GM12891 (cell line): Measurements from ENCODE around the gene ZC3H14.

Source experiments
- PAX5 ChIP-seq: IDR thresholded peaks from 2 replicates; pipeline ENCODE4 v1.6.1; 2011; ENCODE audit warnings: low read length, moderate library complexity, mild to moderate bottlenecking; ENCODE audit not compliant: insufficient read depth, severe bottlenecking
- POLR2A ChIP-seq: IDR thresholded peaks from 2 replicates; pipeline ENCODE4 v1.6.1; 2011; ENCODE audit warnings: low read depth, low read length, control low read depth
- POLR2AphosphoS5 ChIP-seq: IDR thresholded peaks from 2 replicates; pipeline ENCODE4 v1.6.1; 2011; ENCODE audit warnings: low read depth, low read length, control low read depth
- POU2F2 ChIP-seq: IDR thresholded peaks from 2 replicates; pipeline ENCODE4 v1.6.1; 2011; ENCODE audit warnings: low read depth, mild to moderate bottlenecking, control low read depth, low read length, moderate library complexity
- SPI1 ChIP-seq: IDR thresholded peaks from 2 replicates; pipeline ENCODE4 v1.6.1; 2011; ENCODE audit warnings: low read depth, low read length, control low read depth
- TAF1 ChIP-seq: IDR thresholded peaks from 2 replicates; pipeline ENCODE4 v1.6.1; 2011; ENCODE audit warnings: low read depth, low read length, control low read depth

- TF ChIP-seq POU2F2 (no peak), POLR2A (no peak), PAX5 (no peak), POLR2AphosphoS5 (no peak), TAF1 (no peak), SPI1 (no peak)
These were observed 15.5 kb upstream of the ZC3H14 start for GRCh38 chr14:88547386-88547780.
